ENCODE measurements around the gene ABCF2. TPM values are rescaled to one million over a fixed set of nuclear protein-coding genes. Genes with fewer than 3 reads are reported as not detected.
A peak's percentile ranks its signal among the peaks of the same experiment; 100 is the strongest.

The ABCF2 gene
- total RNA-seq, 1 experiment from 2014 or later: 55.5 TPM

GRCh38 chr7:151235091-151235787 lies 8.2 kb upstream of the ABCF2 start:
- ChIA-PET CTCF (no interaction called here), POLR2A (ENCODE audit: unreplicated experiment) (no interaction called here)
- TF ChIP-seq EZH2phosphoT487 (IDR thresholded peaks at IDR 0.05; ENCODE audit: borderline replicate concordance, low read length): no peak
- TF ChIP-seq, protein P1, sequence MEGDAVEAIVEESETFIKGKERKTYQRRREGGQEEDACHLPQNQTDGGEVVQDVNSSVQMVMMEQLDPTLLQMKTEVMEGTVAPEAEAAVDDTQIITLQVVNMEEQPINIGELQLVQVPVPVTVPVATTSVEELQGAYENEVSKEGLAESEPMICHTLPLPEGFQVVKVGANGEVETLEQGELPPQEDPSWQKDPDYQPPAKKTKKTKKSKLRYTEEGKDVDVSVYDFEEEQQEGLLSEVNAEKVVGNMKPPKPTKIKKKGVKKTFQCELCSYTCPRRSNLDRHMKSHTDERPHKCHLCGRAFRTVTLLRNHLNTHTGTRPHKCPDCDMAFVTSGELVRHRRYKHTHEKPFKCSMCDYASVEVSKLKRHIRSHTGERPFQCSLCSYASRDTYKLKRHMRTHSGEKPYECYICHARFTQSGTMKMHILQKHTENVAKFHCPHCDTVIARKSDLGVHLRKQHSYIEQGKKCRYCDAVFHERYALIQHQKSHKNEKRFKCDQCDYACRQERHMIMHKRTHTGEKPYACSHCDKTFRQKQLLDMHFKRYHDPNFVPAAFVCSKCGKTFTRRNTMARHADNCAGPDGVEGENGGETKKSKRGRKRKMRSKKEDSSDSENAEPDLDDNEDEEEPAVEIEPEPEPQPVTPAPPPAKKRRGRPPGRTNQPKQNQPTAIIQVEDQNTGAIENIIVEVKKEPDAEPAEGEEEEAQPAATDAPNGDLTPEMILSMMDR (conservative IDR thresholded peaks at IDR 0.05; ENCODE audit: low read depth, low read length): no peak
- no peak for TF ChIP-seq EZH2 (IDR thresholded peaks at IDR 0.05; ENCODE audit: low read length, unreplicated experiment)
- no peak for ATAC-seq
- Histone ChIP-seq H3K9me3 (ENCODE audit: low read length) (no peaks in the 10 kb centered on the region), H3K79me2 (ENCODE audit: low read length) (peaks cover 47% of the 10 kb centered on the region), H3K4me2 (ENCODE audit: low read length) (no peak overlapping the region), H3K36me3 (ENCODE audit: low read depth, low read length) (peaks cover 16% of the 10 kb centered on the region), H2AFZ (ENCODE audit: low read length) (no peak overlapping the region), H3F3A (ENCODE audit: low read length, unreplicated experiment) (no peaks in the 10 kb centered on the region), H3K4me1 (ENCODE audit: insufficient read depth, low read length) (peaks cover 24% of the 10 kb centered on the region), H3K9me2 (replicated peaks; ENCODE audit: low read length) (no peaks in the 10 kb centered on the region), H4K20me1 (ENCODE audit: low read length) (no peaks in the 10 kb centered on the region), H3K9ac (ENCODE audit: low read length) (no peak overlapping the region), H3K4me3 (ENCODE audit: low read length) (no peak overlapping the region), H3K27ac (ENCODE audit: low read length) (no peak overlapping the region), H3K27me3 (ENCODE audit: low read length) (no peaks in the 10 kb centered on the region)
- BruUV-seq (replicated peaks): no TSS peak
- intact Hi-C loops (cut with micrococcal nuclease): no loop called here
- no peak for DNase-seq

GRCh38 chr7:151233804-151234203 lies 6.8 kb upstream of the ABCF2 start:
- Histone ChIP-seq H3K9ac (ENCODE audit: low read length) (peak overlapping the region; percentile 97), H3F3A (ENCODE audit: low read length, unreplicated experiment) (no peaks in the 10 kb centered on the region), H3K4me1 (ENCODE audit: insufficient read depth, low read length) (peaks cover 24% of the 10 kb centered on the region), H2AFZ (ENCODE audit: low read length) (no peak overlapping the region), H3K4me2 (ENCODE audit: low read length) (peak overlapping the region; percentile 91), H3K79me2 (ENCODE audit: low read length) (peaks cover 47% of the 10 kb centered on the region), H3K27ac (ENCODE audit: low read length) (0 out of 2 replicates have a peak overlapping the region, but pooled peaks have one; percentile 75), H3K36me3 (ENCODE audit: low read depth, low read length) (peaks cover 16% of the 10 kb centered on the region), H3K27me3 (ENCODE audit: low read length) (no peaks in the 10 kb centered on the region), H3K4me3 (ENCODE audit: low read length) (peak overlapping the region; percentile 89), H3K9me2 (replicated peaks; ENCODE audit: low read length) (no peaks in the 10 kb centered on the region), H3K9me3 (ENCODE audit: low read length) (no peaks in the 10 kb centered on the region), H4K20me1 (ENCODE audit: low read length) (no peaks in the 10 kb centered on the region)
- intact Hi-C loops (cut with micrococcal nuclease): no loop called here
- TF ChIP-seq EZH2 (IDR thresholded peaks at IDR 0.05; ENCODE audit: low read length, unreplicated experiment): no peak
- TF ChIP-seq, protein P1 (conservative IDR thresholded peaks at IDR 0.05; ENCODE audit: low read depth, low read length): no peak
- TF ChIP-seq EZH2phosphoT487 (IDR thresholded peaks at IDR 0.05; ENCODE audit: borderline replicate concordance, low read length): no peak
- CTCF ChIA-PET: no interaction called here
- POLR2A ChIA-PET (ENCODE audit: unreplicated experiment): no interaction called here
- DNase-seq (no peak), ATAC-seq (no peak)
- no TSS peak for BruUV-seq (replicated peaks)

Data from PC-3 (cell line).